K562 (cell line): ENCODE measurements around the gene CLEC3B. TPM values are rescaled to one million over a fixed set of nuclear protein-coding genes. Genes with fewer than 3 reads are reported as not detected.
A peak's percentile ranks its signal among the peaks of the same experiment; 100 is the strongest.

Experiments used
- ATAC-seq: fragments of 200-7000 bp; cut with Tn5 transposase; 3 replicates; pipeline ENCODE4 v1.9.1; 2020; ENCODE audit warnings: moderate library complexity
- BruUV-seq: library from RNA; stranded (reverse); fragments of 400-500 nt; replicated peaks from 2 replicates; lab custom pipeline; 2021; lab: Mats Ljungman, UMichigan
- CTCF ChIA-PET: fragments of 300-600 bp; formaldehyde crosslinking; extraction: SDS; loops from one replicate; lab custom pipeline; 2021; ENCODE audit warnings: low intra/inter-chr PET ratio; lab: Yijun Ruan, JAX
- POLR2A ChIA-PET: fragments of 300-600, 350-650 bp; sonication (Branson Sonifier 250); formaldehyde crosslinking; extraction: SDS; loops from one replicate; lab custom pipeline; 2021; ENCODE audit warnings: antibody characterized with exemption, inconsistent platforms; lab: Yijun Ruan, JAX
- DNase-seq, 4 experiments: peaks; one replicate each; pipeline versions ENCODE4 v3.0.0 to v3.0.0-alpha.2; 2011 to 2018; ENCODE audit warnings: low spot score in 3 of 4, mixed read lengths in 3 of 4; ENCODE audit errors: extremely low read depth in 1 of 4
- FAIRE-seq: peaks from 2 replicates; lab custom pipeline; 2011; peaks lifted over from hg19 to GRCh38; lab: Jason Lieb, UNC
- H2AFZ ChIP-seq: 2 replicates; pipeline ENCODE4 v1.6.0; 2011; ENCODE audit warnings: low read depth, low read length, control low read depth, inconsistent platforms
- H3K27ac ChIP-seq: fragments of 200-600 bp; 3 replicates; pipeline ENCODE4 v1.8.0; 2011; ENCODE audit warnings: low read depth, mild to moderate bottlenecking, control low read depth, inconsistent platforms, low read length, moderate library complexity, mixed read lengths; ENCODE audit errors: extremely low read depth
- H3K27me3 ChIP-seq, 2 experiments: fragments of 300-600 bp in 1 of 2; 2 replicates in 1 of 2; 3 replicates in 1 of 2; pipeline versions ENCODE4 v1.6.0 to v1.8.0; 2011; ENCODE audit warnings: inconsistent platforms in 2 of 2, low read length in 2 of 2, mild to moderate bottlenecking in 1 of 2, mixed read lengths in 1 of 2, moderate library complexity in 1 of 2; ENCODE audit not compliant: control insufficient read depth in 2 of 2, insufficient read depth in 2 of 2
- H3K36me3 ChIP-seq: fragments of 300-600 bp; 3 replicates; pipeline ENCODE4 v1.8.0; 2011; ENCODE audit warnings: mild to moderate bottlenecking, low read length, inconsistent platforms; ENCODE audit not compliant: control insufficient read depth, insufficient read depth
- H3K4me1 ChIP-seq, 2 experiments: fragments of 200-600 bp in 1 of 2; replicated peaks in 1 of 2; 2 replicates in 1 of 2; 3 replicates in 1 of 2; pipeline versions ENCODE4 v1.5.1 to v1.8.0; 2011; ENCODE audit warnings: inconsistent platforms in 2 of 2, low read length in 2 of 2, mild to moderate bottlenecking in 1 of 2, mixed read lengths in 1 of 2, moderate library complexity in 1 of 2; ENCODE audit not compliant: control insufficient read depth in 2 of 2, insufficient read depth in 2 of 2
- H3K4me2 ChIP-seq: 2 replicates; pipeline ENCODE4 v1.6.1; 2011; ENCODE audit warnings: low read length, control low read depth, inconsistent platforms, mixed read lengths; ENCODE audit not compliant: insufficient read depth
- H3K4me3 ChIP-seq: fragments of 200-600 bp; sonication (generic), shearing (Covaris generic); 2 replicates; pipeline ENCODE4 v1.5.1; 2016; ENCODE audit warnings: control low read depth, inconsistent platforms
- H3K79me2 ChIP-seq: fragments of 200-600 bp; 3 replicates; pipeline ENCODE4 v1.8.0; 2011; ENCODE audit warnings: low read length, inconsistent platforms; ENCODE audit not compliant: control insufficient read depth, insufficient read depth
- H3K9ac ChIP-seq, 2 experiments: 2 replicates each; pipeline versions ENCODE4 v1.6.0 to v1.6.1; 2011; ENCODE audit warnings: low read depth in 2 of 2, low read length in 2 of 2, control low read depth in 1 of 2, inconsistent platforms in 1 of 2, mild to moderate bottlenecking in 1 of 2, mixed read lengths in 1 of 2; ENCODE audit not compliant: insufficient read depth in 1 of 2
- H3K9me1 ChIP-seq: one replicate; pipeline ENCODE4 v1.6.0; 2011; ENCODE audit warnings: inconsistent platforms, mild to moderate bottlenecking, low read length, moderate library complexity; ENCODE audit not compliant: control insufficient read depth, insufficient read depth
- H3K9me3 ChIP-seq: replicated peaks from 2 replicates; pipeline ENCODE4 v1.5.1; 2011; ENCODE audit warnings: low read depth, low read length, inconsistent platforms; ENCODE audit not compliant: control insufficient read depth, insufficient read depth
- H4K20me1 ChIP-seq: replicated peaks from 2 replicates; pipeline ENCODE4 v1.6.1; 2011; ENCODE audit warnings: low read length, inconsistent platforms, mixed read lengths; ENCODE audit not compliant: control insufficient read depth, insufficient read depth
- DMBX1 ChIP-seq: fragments of 250-450 bp; sonication (Bioruptor Pico); IDR thresholded peaks from 2 replicates; pipeline ENCODE4 v1.8.0; 2022; ENCODE audit warnings: inconsistent platforms, mild to moderate bottlenecking, moderate library complexity, borderline replicate concordance
- FOXJ2 ChIP-seq: fragments of 200-800 bp; sonication (Bioruptor generic); IDR thresholded peaks from 2 replicates; pipeline ENCODE4 v1.6.1; 2016; ENCODE audit warnings: missing genetic modification characterization, missing compliant biosample characterization
- MIER1 ChIP-seq: fragments of 450-650 bp; IDR thresholded peaks from 2 replicates; pipeline ENCODE4 v1.6.1; 2016; ENCODE audit warnings: antibody characterized with exemption, mild to moderate bottlenecking, low read depth
- NR2C2 ChIP-seq, 2 experiments: fragments of 200-800 bp in 1 of 2; sonication (Bioruptor generic) in 1 of 2; sonication (generic) in 1 of 2; formaldehyde crosslinking in 1 of 2; IDR thresholded peaks; 2 replicates each; pipeline versions ENCODE4 v1.6.1 to v1.8.0; 2016 to 2022; ENCODE audit warnings: mild to moderate bottlenecking in 1 of 2, missing compliant biosample characterization in 1 of 2, missing genetic modification characterization in 1 of 2, missing genetic modification reagents in 1 of 2
- PCBP1 ChIP-seq: fragments of 200-400 bp; formaldehyde crosslinking; IDR thresholded peaks from 2 replicates; pipeline ENCODE4 v1.6.1; 2018; ENCODE audit warnings: mild to moderate bottlenecking, low read depth, low read length; ENCODE audit not compliant: poor library complexity, severe bottlenecking
- SMC3 ChIP-seq: conservative IDR thresholded peaks from 2 replicates; pipeline ENCODE4 v1.6.1; 2011; ENCODE audit warnings: low read depth, low read length, improper control_type of control experiment; ENCODE audit not compliant: insufficient read depth
- TOE1 ChIP-seq, 2 experiments: fragments of 450-650 bp in 1 of 2; sonication (generic) in 1 of 2; formaldehyde crosslinking in 1 of 2; IDR thresholded peaks; 2 replicates each; pipeline versions ENCODE4 v1.7.1 to v1.8.0; 2016 to 2022; ENCODE audit warnings: borderline replicate concordance in 2 of 2, mild to moderate bottlenecking in 2 of 2, antibody characterized with exemption in 1 of 2, inconsistent platforms in 1 of 2, low read depth in 1 of 2, missing genetic modification reagents in 1 of 2, moderate library complexity in 1 of 2
- WGBS: fragments of 100-300 bp; shearing (Covaris generic); methylation state at CpG from one replicate; pipeline ENCODE4 v1.1.6; 2016; ENCODE audit warnings: low coverage, mixed read lengths; ENCODE audit not compliant: insufficient coverage; ENCODE audit errors: missing lambda C conversion rate; 5-methylcytosine and 5-hydroxymethylcytosine counted together
- in situ Hi-C: fragments of 300-500 bp; cut with MboI; formaldehyde crosslinking; loops from 4 replicates; pipeline ENCODE4 v1.15.0; 2018; ENCODE audit warnings: inconsistent platforms, mixed read lengths
- intact Hi-C: fragments of 100-400 bp; cut with micrococcal nuclease; formaldehyde crosslinking; loops from 2 replicates; pipeline ENCODE4 v1.14.2; 2022
- polyA plus RNA-seq, 8 experiments: library from polyadenylated mRNA; depleted of rRNA in 4 of 8; stranded (reverse) in 5 of 8; unstranded in 3 of 8; fragments of >200 nt; fragmentation: Nextera tagmentation in 2 of 8; fragmentation: Illumina TruSeq in 1 of 8; extraction: Ambion mirVana in 2 of 8; extraction: Trizol in 1 of 8; gene quantifications; 2 replicates each; pipeline versions ENCODE4 v1.2.1 to v1.2.3, GENCODE V29; 2011 to 2014; ENCODE audit warnings: inconsistent platforms in 1 of 8, missing spikeins in 1 of 8
- total RNA-seq, 7 experiments: library from RNA; depleted of rRNA in 6 of 7; stranded (reverse); fragments of >200 nt in 6 of 7; fragmentation: Illumina TruSeq in 2 of 7; extraction: Trizol in 2 of 7; gene quantifications; 2 replicates each; pipeline versions ENCODE4 v1.2.1 to v1.2.3, GENCODE V29; 2011 to 2021; ENCODE audit warnings: low replicate concordance in 1 of 7
- TF ChIP-seq, protein P1 (sequence below): fragments of 450-650 bp; formaldehyde crosslinking; IDR thresholded peaks from 2 replicates; pipeline ENCODE4 v1.4.0; 2020; ENCODE audit warnings: mild to moderate bottlenecking, mixed read lengths
- TF ChIP-seq, protein P2 (sequence below): fragments of 250-450 bp; sonication (Bioruptor Pico); IDR thresholded peaks from 2 replicates; pipeline ENCODE4 v1.5.0; 2021; ENCODE audit warnings: mild to moderate bottlenecking, borderline replicate concordance
- TF ChIP-seq, protein P3 (sequence below): fragments of 450-650 bp; conservative IDR thresholded peaks from 2 replicates; pipeline ENCODE4 v1.6.1; 2016; ENCODE audit warnings: missing genetic modification characterization, low read depth, mild to moderate bottlenecking, control low read depth, missing compliant biosample characterization

Gene CLEC3B
- total and polyA plus RNA-seq, 9 of the 15 experiments (the other 6 are each of a cell fraction or from before 2014, with no cell fraction given): not detected

DNA sequence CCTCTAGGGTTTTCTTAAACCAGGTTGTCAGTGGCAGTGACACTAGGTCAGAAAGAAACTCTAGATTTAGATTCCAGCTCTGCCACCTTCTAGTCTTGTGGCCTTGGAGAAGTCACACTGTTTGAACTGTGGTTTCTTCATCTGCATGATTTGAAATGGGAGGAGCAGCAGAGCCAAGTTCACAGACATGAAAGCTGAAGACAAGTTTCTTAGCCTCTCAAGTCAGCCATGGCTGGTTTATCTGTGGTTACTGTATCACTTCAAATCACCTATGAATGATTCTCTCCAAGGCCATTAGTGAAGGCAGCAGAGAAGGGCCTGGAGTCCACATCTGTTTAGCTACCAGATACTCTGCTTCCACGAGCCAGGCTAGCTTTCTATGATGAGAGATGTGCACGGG lies 15.6 kb downstream of the CLEC3B start:
- DNase-seq (no peak), FAIRE-seq (peak; percentile 49), ATAC-seq (no peak)
- 17% methylated on average over 2 of the region's 2 CpGs for WGBS
- Histone ChIP-seq H3K9me1 (no peaks in the 10 kb centered on the region), H3K9ac (peak overlapping the region; percentile 2 to 12; a peak in 2 of 4 replicates), H2AFZ (peak overlapping the region; percentile 68), H3K36me3 (no peaks in the 10 kb centered on the region), H3K27ac (peak overlapping the region; percentile 37), H4K20me1 (no peaks in the 10 kb centered on the region), H3K79me2 (no peaks in the 10 kb centered on the region), H3K27me3 (no peaks in the 10 kb centered on the region), H3K4me1 (peaks cover 8 to 40% of the 10 kb centered on the region in 2 experiments; a peak in 4 of 5 replicates), H3K4me3 (no peak overlapping the region), H3K9me3 (no peaks in the 10 kb centered on the region), H3K4me2 (no peak overlapping the region)
- no TSS peak for BruUV-seq
- in situ Hi-C loops: loop anchor here (5.0 to 25.0 kb wide), 2 partner anchors 176 to 1371 kb away; partner anchors contain the start of genes CCR5AS and CCRL2
- intact Hi-C loops: loop anchor here (2.0 kb wide), 3 partner anchors 95 to 615 kb away; no protein-coding TSS in a partner anchor
- ChIA-PET CTCF (interaction anchor here (0.6 to 5.4 kb wide), 6 partner anchors 125 to 612 kb away, joined by 3 to 94 read pairs (median 4); no protein-coding TSS in a partner anchor), POLR2A (interaction anchor here (0.5 to 3.7 kb wide), 9 partner anchors 13 to 273 kb away, joined by 3 to 32 read pairs (median 5); no protein-coding TSS in a partner anchor)
- no peak for TF ChIP-seq FOXJ2
- TF ChIP-seq, protein P1, sequence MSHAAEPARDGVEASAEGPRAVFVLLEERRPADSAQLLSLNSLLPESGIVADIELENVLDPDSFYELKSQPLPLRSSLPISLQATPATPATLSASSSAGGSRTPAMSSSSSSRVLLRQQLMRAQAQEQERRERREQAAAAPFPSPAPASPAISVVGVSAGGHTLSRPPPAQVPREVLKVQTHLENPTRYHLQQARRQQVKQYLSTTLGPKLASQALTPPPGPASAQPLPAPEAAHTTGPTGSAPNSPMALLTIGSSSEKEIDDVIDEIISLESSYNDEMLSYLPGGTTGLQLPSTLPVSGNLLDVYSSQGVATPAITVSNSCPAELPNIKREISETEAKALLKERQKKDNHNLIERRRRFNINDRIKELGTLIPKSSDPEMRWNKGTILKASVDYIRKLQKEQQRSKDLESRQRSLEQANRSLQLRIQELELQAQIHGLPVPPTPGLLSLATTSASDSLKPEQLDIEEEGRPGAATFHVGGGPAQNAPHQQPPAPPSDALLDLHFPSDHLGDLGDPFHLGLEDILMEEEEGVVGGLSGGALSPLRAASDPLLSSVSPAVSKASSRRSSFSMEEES: no peak
- no peak for TF ChIP-seq TOE1 (IDR thresholded peaks at IDR 0.05; ENCODE audit: borderline replicate concordance)
- no peak for TF ChIP-seq TOE1 (CRISPR knock-in tag; IDR thresholded peaks at IDR 0.05; ENCODE audit: borderline replicate concordance, low read depth)
- TF ChIP-seq, protein P2, sequence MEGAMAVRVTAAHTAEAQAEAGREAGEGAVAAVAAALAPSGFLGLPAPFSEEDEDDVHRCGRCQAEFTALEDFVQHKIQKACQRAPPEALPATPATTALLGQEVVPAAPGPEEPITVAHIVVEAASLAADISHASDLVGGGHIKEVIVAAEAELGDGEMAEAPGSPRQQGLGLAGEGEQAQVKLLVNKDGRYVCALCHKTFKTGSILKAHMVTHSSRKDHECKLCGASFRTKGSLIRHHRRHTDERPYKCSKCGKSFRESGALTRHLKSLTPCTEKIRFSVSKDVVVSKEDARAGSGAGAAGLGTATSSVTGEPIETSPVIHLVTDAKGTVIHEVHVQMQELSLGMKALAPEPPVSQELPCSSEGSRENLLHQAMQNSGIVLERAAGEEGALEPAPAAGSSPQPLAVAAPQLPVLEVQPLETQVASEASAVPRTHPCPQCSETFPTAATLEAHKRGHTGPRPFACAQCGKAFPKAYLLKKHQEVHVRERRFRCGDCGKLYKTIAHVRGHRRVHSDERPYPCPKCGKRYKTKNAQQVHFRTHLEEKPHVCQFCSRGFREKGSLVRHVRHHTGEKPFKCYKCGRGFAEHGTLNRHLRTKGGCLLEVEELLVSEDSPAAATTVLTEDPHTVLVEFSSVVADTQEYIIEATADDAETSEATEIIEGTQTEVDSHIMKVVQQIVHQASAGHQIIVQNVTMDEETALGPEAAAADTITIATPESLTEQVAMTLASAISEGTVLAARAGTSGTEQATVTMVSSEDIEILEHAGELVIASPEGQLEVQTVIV (CRISPR knock-in tag): no peak
- TF ChIP-seq MIER1: no peak
- TF ChIP-seq, protein P3, sequence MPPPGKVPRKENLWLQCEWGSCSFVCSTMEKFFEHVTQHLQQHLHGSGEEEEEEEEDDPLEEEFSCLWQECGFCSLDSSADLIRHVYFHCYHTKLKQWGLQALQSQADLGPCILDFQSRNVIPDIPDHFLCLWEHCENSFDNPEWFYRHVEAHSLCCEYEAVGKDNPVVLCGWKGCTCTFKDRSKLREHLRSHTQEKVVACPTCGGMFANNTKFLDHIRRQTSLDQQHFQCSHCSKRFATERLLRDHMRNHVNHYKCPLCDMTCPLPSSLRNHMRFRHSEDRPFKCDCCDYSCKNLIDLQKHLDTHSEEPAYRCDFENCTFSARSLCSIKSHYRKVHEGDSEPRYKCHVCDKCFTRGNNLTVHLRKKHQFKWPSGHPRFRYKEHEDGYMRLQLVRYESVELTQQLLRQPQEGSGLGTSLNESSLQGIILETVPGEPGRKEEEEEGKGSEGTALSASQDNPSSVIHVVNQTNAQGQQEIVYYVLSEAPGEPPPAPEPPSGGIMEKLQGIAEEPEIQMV (tag): no peak
- no peak for TF ChIP-seq SMC3
- TF ChIP-seq NR2C2 (CRISPR knock-in tag; IDR thresholded peaks at IDR 0.05): no peak
- TF ChIP-seq NR2C2 (tag; IDR thresholded peaks at IDR 0.05): 0 out of 2 replicates have a peak, but pooled peaks have one; percentile 22
- TF ChIP-seq DMBX1: peak; percentile 63; the same call in 1 of the 2 replicates
- no peak for TF ChIP-seq PCBP1
